Nephron progenitor cell (in vitro differentiated cells): ENCODE measurements around the gene GRIK3.

Source experiments
- DNase-seq: peaks from one replicate; pipeline ENCODE4 v3.0.0; 2021
- H3K27ac Mint-ChIP-seq: 2 replicates; pipeline ENCODE4 v1.8.0; 2021; ENCODE audit warnings: mild to moderate bottlenecking, moderate library complexity, mixed read lengths
- H3K27me3 Mint-ChIP-seq: 2 replicates; pipeline ENCODE4 v1.8.0; 2021; ENCODE audit warnings: mild to moderate bottlenecking, low read depth, mixed read lengths; ENCODE audit not compliant: poor library complexity
- H3K36me3 Mint-ChIP-seq: 2 replicates; pipeline ENCODE4 v1.8.0; 2021; ENCODE audit warnings: low read depth, mixed read lengths
- H3K4me1 Mint-ChIP-seq: 2 replicates; pipeline ENCODE4 v1.8.0; 2021; ENCODE audit warnings: mixed read lengths
- H3K4me3 Mint-ChIP-seq: 2 replicates; pipeline ENCODE4 v1.8.0; 2021; ENCODE audit warnings: mild to moderate bottlenecking, moderate library complexity, mixed read lengths
- H3K9me3 Mint-ChIP-seq: 2 replicates; pipeline ENCODE4 v1.8.0; 2021; ENCODE audit warnings: mild to moderate bottlenecking, moderate library complexity, mixed read lengths
- CTCF ChIP-seq: fragments of 200-600 bp; sonication (generic); IDR thresholded peaks from 2 replicates; pipeline ENCODE4 v1.5.0; 2021; ENCODE audit warnings: antibody characterized with exemption

The GRIK3 gene

GRCh38 chr1:36782085-36782484 is 252.2 kb downstream of the GRIK3 start:
- Mint-ChIP-seq H3K36me3 (no peaks in the 10 kb centered on the region), H3K9me3 (no peaks in the 10 kb centered on the region), H3K4me3 (no peak overlapping the region), H3K27ac (no peak overlapping the region), H3K27me3 (peaks cover 21% of the 10 kb centered on the region), H3K4me1 (peaks cover 27% of the 10 kb centered on the region)
- DNase-seq = no peak
- no peak for TF ChIP-seq CTCF

- Mint-ChIP-seq H3K4me3 (no peak overlapping the region), H3K4me1 (peaks cover 33% of the 10 kb centered on the region), H3K9me3 (no peaks in the 10 kb centered on the region), H3K27me3 (peaks cover 20% of the 10 kb centered on the region), H3K36me3 (no peaks in the 10 kb centered on the region), H3K27ac (no peak overlapping the region)
- no peak for DNase-seq
- no peak for TF ChIP-seq CTCF
These were observed 253.2 kb downstream of the GRIK3 start for GRCh38 chr1:36781098-36781497.

- no peaks in the 10 kb centered on the region for H3K9me3 Mint-ChIP-seq
- DNase-seq = no peak
- H3K4me1 Mint-ChIP-seq = peaks cover 41% of the 10 kb centered on the region
- H3K27ac Mint-ChIP-seq = no peak overlapping the region
- peaks cover 24% of the 10 kb centered on the region for H3K27me3 Mint-ChIP-seq
- no peak for TF ChIP-seq CTCF
- no peak overlapping the region for H3K4me3 Mint-ChIP-seq
- H3K36me3 Mint-ChIP-seq = no peaks in the 10 kb centered on the region
These were observed 255.6 kb downstream of the GRIK3 start for GRCh38 chr1:36778740-36779139.

GRCh38 chr1:36776948-36777831 is 257.1 kb downstream of the GRIK3 start:
- Mint-ChIP-seq H3K27me3 (peaks cover 24% of the 10 kb centered on the region), H3K27ac (no peak overlapping the region), H3K4me1 (peaks cover 41% of the 10 kb centered on the region), H3K9me3 (no peaks in the 10 kb centered on the region), H3K4me3 (no peak overlapping the region), H3K36me3 (no peaks in the 10 kb centered on the region)
- peak; percentile 16 for DNase-seq
- TF ChIP-seq CTCF = no peak

GRCh38 chr1:36776256-36776655 is 258.1 kb downstream of the GRIK3 start:
- Mint-ChIP-seq H3K4me1 (peaks cover 49% of the 10 kb centered on the region), H3K27ac (peak overlapping the region; percentile 38), H3K4me3 (no peak overlapping the region), H3K27me3 (peaks cover 31% of the 10 kb centered on the region), H3K9me3 (no peaks in the 10 kb centered on the region), H3K36me3 (no peaks in the 10 kb centered on the region)
- no peak for DNase-seq
- TF ChIP-seq CTCF = no peak

GRCh38 chr1:36775716-36776115 is 258.6 kb downstream of the GRIK3 start:
- no peak for TF ChIP-seq CTCF
- Mint-ChIP-seq H3K4me3 (no peak overlapping the region), H3K36me3 (no peaks in the 10 kb centered on the region), H3K27ac (no peak overlapping the region), H3K27me3 (peaks cover 35% of the 10 kb centered on the region), H3K4me1 (peaks cover 54% of the 10 kb centered on the region), H3K9me3 (no peaks in the 10 kb centered on the region)
- no peak for DNase-seq
